OCI-LY7 (cell line): ENCODE measurements around the gene TNS3.

Source experiments
- CTCF ChIP-seq: fragments of 200-600 bp; sonication (generic); conservative IDR thresholded peaks from 2 replicates; pipeline ENCODE4 v1.5.1; 2014; ENCODE audit warnings: mild to moderate bottlenecking, antibody characterized with exemption, low read length, moderate library complexity, mixed read lengths
- EZH2phosphoT487 ChIP-seq: fragments of 200-600 bp; sonication (generic); IDR thresholded peaks from 2 replicates; pipeline ENCODE4 v1.6.1; 2018; ENCODE audit warnings: low read depth, borderline replicate concordance, mild to moderate bottlenecking, mixed run types, antibody characterized with exemption, low read length, moderate library complexity, mixed read lengths

GRCh38 chr7:47298636-47299035 is 283.3 kb downstream of the TNS3 start:
- TF ChIP-seq CTCF: no peak
- TF ChIP-seq EZH2phosphoT487: no peak
